ENCODE results near the gene TPST1. TPM values are rescaled to one million over a fixed set of nuclear protein-coding genes. Genes with fewer than 3 reads are reported as not detected.
A peak's percentile ranks its signal among the peaks of the same experiment; 100 is the strongest.
"Not testable (repeated sequence)": the region's sequence is repeated elsewhere in the genome, so short reads cannot be mapped to it uniquely, and the experiment has no call there.

Gene TPST1
- total RNA-seq, 1 experiment from 2014 or later, result 86.2 TPM

GRCh38 chr7:66331883-66332282 lies 126.7 kb downstream of the TPST1 start:
- no peak for DNase-seq (ENCODE audit: low spot score)

- DNase-seq (ENCODE audit: low spot score), result no peak
Observed at GRCh38 chr7:66333443-66333842, 128.3 kb downstream of the TPST1 start.

- no peak for DNase-seq (ENCODE audit: low spot score)
Observed at GRCh38 chr7:66335318-66335717, 130.2 kb downstream of the TPST1 start.

- DNase-seq (ENCODE audit: low spot score), result no peak
Observed at GRCh38 chr7:66336760-66337159, 131.6 kb downstream of the TPST1 start.

- no peak for DNase-seq (ENCODE audit: low spot score)
Observed at GRCh38 chr7:66339141-66339540, 134.0 kb downstream of the TPST1 start.

- no peak for DNase-seq (ENCODE audit: low spot score)
Observed at GRCh38 chr7:66344166-66344565, 139.0 kb downstream of the TPST1 start.

GRCh38 chr7:66348531-66348930 lies 143.4 kb downstream of the TPST1 start:
- DNase-seq (ENCODE audit: low spot score), result no peak

- no peak for DNase-seq (ENCODE audit: low spot score)
Observed at GRCh38 chr7:66348959-66349358, 143.8 kb downstream of the TPST1 start.

- DNase-seq (ENCODE audit: low spot score), result no peak
Observed at GRCh38 chr7:66352071-66352470, 146.9 kb downstream of the TPST1 start.

- DNase-seq (ENCODE audit: low spot score), result no peak
Observed at GRCh38 chr7:66353547-66353946, 148.4 kb downstream of the TPST1 start.

GRCh38 chr7:66355756-66356155 lies 150.6 kb downstream of the TPST1 start:
- no peak for DNase-seq (ENCODE audit: low spot score)

GRCh38 chr7:66356277-66356721 lies 151.2 kb downstream of the TPST1 start:
- DNase-seq (ENCODE audit: low spot score), result peak; percentile 77

- DNase-seq (ENCODE audit: low spot score), result no peak
Observed at GRCh38 chr7:66357087-66357486, 152.0 kb downstream of the TPST1 start.

GRCh38 chr7:66359656-66360211 lies 154.6 kb downstream of the TPST1 start:
- no peak for DNase-seq (ENCODE audit: low spot score)

GRCh38 chr7:66362136-66362535 lies 157.0 kb downstream of the TPST1 start:
- no peak for DNase-seq (ENCODE audit: low spot score)

- DNase-seq (ENCODE audit: low spot score), result no peak
Observed at GRCh38 chr7:66363635-66364034, 158.5 kb downstream of the TPST1 start.

- not testable (repeated sequence) for DNase-seq (ENCODE audit: low spot score)
Observed at GRCh38 chr7:66365031-66365430, 159.9 kb downstream of the TPST1 start.

- DNase-seq (ENCODE audit: low spot score), result no peak
Observed at GRCh38 chr7:66371096-66371824, 166.1 kb downstream of the TPST1 start.

- not testable (repeated sequence) for DNase-seq (ENCODE audit: low spot score)
Observed at GRCh38 chr7:66374141-66374840, 169.2 kb downstream of the TPST1 start.

- DNase-seq (ENCODE audit: low spot score), result no peak
Observed at GRCh38 chr7:66376264-66376945, 171.3 kb downstream of the TPST1 start.

GRCh38 chr7:66377045-66377444 lies 171.9 kb downstream of the TPST1 start:
- no peak for DNase-seq (ENCODE audit: low spot score)

- no peak for DNase-seq (ENCODE audit: low spot score)
Observed at GRCh38 chr7:66377714-66378113, 172.6 kb downstream of the TPST1 start.
